ENCODE results near the gene U2SURP. TPM values are rescaled to one million over a fixed set of nuclear protein-coding genes. Genes with fewer than 3 reads are reported as not detected.
"Not testable (repeated sequence)": the region's sequence is repeated elsewhere in the genome, so short reads cannot be mapped to it uniquely, and the experiment has no call there.

U2SURP gene
- total and polyA plus RNA-seq, 4 donors, result 12.3 to 102 (median 62.0) TPM

- intact Hi-C loops (cut with DNase I), result loop anchor here in 1 of 2 donors (2.0 kb wide), 1 partner anchor 158 kb away; no protein-coding TSS in a partner anchor
- ATAC-seq (ENCODE audit: low FRiP score), result no peak
- H3K4me1 ChIP-seq (ENCODE audit: control insufficient read depth in 1 of 2, insufficient read depth in 2 of 2, low read length in 2 of 2), result no peaks in the 10 kb centered on the region
- WGBS, 2 donors, result 47 to 54% methylated on average over 5 of the region's 5 CpGs
- H3K4me3 ChIP-seq (ENCODE audit: low read length in 2 of 2), result no peak overlapping the region
- H3K36me3 ChIP-seq (ENCODE audit: control insufficient read depth in 1 of 2, insufficient read depth in 2 of 2, low read length in 1 of 2), result no peaks in the 10 kb centered on the region
- H3K27me3 ChIP-seq (ENCODE audit: control insufficient read depth in 1 of 2, insufficient read depth in 2 of 2, low read length in 1 of 2), result no peaks in the 10 kb centered on the region
- no peak for DNase-seq
- no peak overlapping the region for H3K27ac ChIP-seq (ENCODE audit: low read depth in 1 of 2, low read length in 2 of 2)
- no peaks in the 10 kb centered on the region for H3K9me3 ChIP-seq (ENCODE audit: control insufficient read depth, low read length)
Measured at GRCh38 chr3:142987080-142987700, 14.2 kb upstream of the U2SURP start.

- Histone ChIP-seq H3K27me3 (ENCODE audit: control insufficient read depth in 1 of 2, insufficient read depth in 2 of 2, low read length in 1 of 2) (no peaks in the 10 kb centered on the region), H3K9me3 (ENCODE audit: control insufficient read depth, low read length) (no peaks in the 10 kb centered on the region), H3K27ac (ENCODE audit: low read depth in 1 of 2, low read length in 2 of 2) (no peak overlapping the region), H3K36me3 (ENCODE audit: control insufficient read depth in 1 of 2, insufficient read depth in 2 of 2, low read length in 1 of 2) (no peaks in the 10 kb centered on the region), H3K4me3 (ENCODE audit: low read length in 2 of 2) (no peak overlapping the region), H3K4me1 (ENCODE audit: control insufficient read depth in 1 of 2, insufficient read depth in 2 of 2, low read length in 2 of 2) (no peaks in the 10 kb centered on the region)
- DNase-seq (no peak), ATAC-seq (ENCODE audit: low FRiP score) (no peak)
- 23 to 28% methylated on average over 7 of the region's 7 CpGs for WGBS, 2 donors
- intact Hi-C loops (cut with DNase I), result loop anchor here in 1 of 2 donors (2.0 kb wide), 1 partner anchor 159 kb away; no protein-coding TSS in a partner anchor
Measured at GRCh38 chr3:142987707-142988106, 13.7 kb upstream of the U2SURP start.

GRCh38 chr3:142988221-142988620, 13.1 kb upstream of the U2SURP start:
- H3K27me3 ChIP-seq (ENCODE audit: control insufficient read depth in 1 of 2, insufficient read depth in 2 of 2, low read length in 1 of 2); DNase-seq; H3K4me3 ChIP-seq (ENCODE audit: low read length in 2 of 2); ATAC-seq (ENCODE audit: low FRiP score); intact Hi-C loops (cut with DNase I); H3K27ac ChIP-seq (ENCODE audit: low read depth in 1 of 2, low read length in 2 of 2); H3K4me1 ChIP-seq (ENCODE audit: control insufficient read depth in 1 of 2, insufficient read depth in 2 of 2, low read length in 2 of 2); H3K36me3 ChIP-seq (ENCODE audit: control insufficient read depth in 1 of 2, insufficient read depth in 2 of 2, low read length in 1 of 2); H3K9me3 ChIP-seq (ENCODE audit: control insufficient read depth, low read length): not testable (repeated sequence)
- 80 to 85% methylated on average over 2 of the region's 2 CpGs for WGBS, 2 donors

GRCh38 chr3:142988826-142989225, 12.5 kb upstream of the U2SURP start:
- intact Hi-C loops (cut with DNase I), result not testable (repeated sequence)

GRCh38 chr3:142990721-142991120, 10.6 kb upstream of the U2SURP start:
- Histone ChIP-seq H3K9me3 (ENCODE audit: control insufficient read depth, low read length) (no peaks in the 10 kb centered on the region), H3K4me3 (ENCODE audit: low read length in 2 of 2) (no peak overlapping the region), H3K27me3 (ENCODE audit: control insufficient read depth in 1 of 2, insufficient read depth in 2 of 2, low read length in 1 of 2) (no peaks in the 10 kb centered on the region), H3K36me3 (ENCODE audit: control insufficient read depth in 1 of 2, insufficient read depth in 2 of 2, low read length in 1 of 2) (no peaks in the 10 kb centered on the region), H3K27ac (ENCODE audit: low read depth in 1 of 2, low read length in 2 of 2) (no peak overlapping the region), H3K4me1 (ENCODE audit: control insufficient read depth in 1 of 2, insufficient read depth in 2 of 2, low read length in 2 of 2) (no peaks in the 10 kb centered on the region)
- intact Hi-C loops (cut with DNase I), result loop anchor here (10.0 kb wide), 2 partner anchors 256 to 266 kb away; partner anchors contain the start of gene TRPC1 (in 1 of the 2)
- DNase-seq (no peak), ATAC-seq (ENCODE audit: low FRiP score) (no peak)
- WGBS, 2 donors, result 67 to 80% methylated on average over 5 of the region's 5 CpGs

More at GRCh38 chr3:142988826-142989225, 12.5 kb upstream of the U2SURP start:
- not testable (repeated sequence) for H3K4me3 ChIP-seq (ENCODE audit: low read length in 2 of 2); H3K27me3 ChIP-seq (ENCODE audit: control insufficient read depth in 1 of 2, insufficient read depth in 2 of 2, low read length in 1 of 2); ATAC-seq (ENCODE audit: low FRiP score); H3K36me3 ChIP-seq (ENCODE audit: control insufficient read depth in 1 of 2, insufficient read depth in 2 of 2, low read length in 1 of 2); H3K9me3 ChIP-seq (ENCODE audit: control insufficient read depth, low read length); H3K4me1 ChIP-seq (ENCODE audit: control insufficient read depth in 1 of 2, insufficient read depth in 2 of 2, low read length in 2 of 2); DNase-seq; H3K27ac ChIP-seq (ENCODE audit: low read depth in 1 of 2, low read length in 2 of 2)
- 100% methylated on average over 2 of the region's 3 CpGs; no CpG with 5 or more reads in 1 of the 2 donors for WGBS, 2 donors

GRCh38 chr3:142992323-142992722, 9.0 kb upstream of the U2SURP start:
- Histone ChIP-seq H3K27ac (ENCODE audit: low read depth in 1 of 2, low read length in 2 of 2) (no peak overlapping the region), H3K9me3 (ENCODE audit: control insufficient read depth, low read length) (no peaks in the 10 kb centered on the region), H3K4me3 (ENCODE audit: low read length in 2 of 2) (no peak overlapping the region), H3K27me3 (ENCODE audit: control insufficient read depth in 1 of 2, insufficient read depth in 2 of 2, low read length in 1 of 2) (no peaks in the 10 kb centered on the region), H3K36me3 (ENCODE audit: control insufficient read depth in 1 of 2, insufficient read depth in 2 of 2, low read length in 1 of 2) (no peaks in the 10 kb centered on the region), H3K4me1 (ENCODE audit: control insufficient read depth in 1 of 2, insufficient read depth in 2 of 2, low read length in 2 of 2) (no peaks in the 10 kb centered on the region)
- intact Hi-C loops (cut with DNase I), result loop anchor here (2.0 to 10.0 kb wide), 3 partner anchors 164 to 268 kb away; partner anchors contain the start of gene TRPC1 (in 1 of the 2)
- no peak for ATAC-seq (ENCODE audit: low FRiP score)
- 76 to 83% methylated on average over 7 of the region's 7 CpGs for WGBS, 2 donors
- no peak for DNase-seq

GRCh38 chr3:142993958-142994442, 7.4 kb upstream of the U2SURP start:
- ATAC-seq (ENCODE audit: low FRiP score), result peak; percentile 59
- Histone ChIP-seq H3K4me3 (ENCODE audit: low read length in 2 of 2) (no peak overlapping the region), H3K27me3 (ENCODE audit: control insufficient read depth in 1 of 2, insufficient read depth in 2 of 2, low read length in 1 of 2) (no peaks in the 10 kb centered on the region), H3K4me1 (ENCODE audit: control insufficient read depth in 1 of 2, insufficient read depth in 2 of 2, low read length in 2 of 2) (no peaks in the 10 kb centered on the region), H3K36me3 (ENCODE audit: control insufficient read depth in 1 of 2, insufficient read depth in 2 of 2, low read length in 1 of 2) (no peaks in the 10 kb centered on the region), H3K9me3 (ENCODE audit: control insufficient read depth, low read length) (no peaks in the 10 kb centered on the region), H3K27ac (ENCODE audit: low read depth in 1 of 2, low read length in 2 of 2) (no peak overlapping the region)
- WGBS, 2 donors, result 13 to 14% methylated on average over 4 of the region's 4 CpGs
- intact Hi-C loops (cut with DNase I), result loop anchor here (2.0 to 10.0 kb wide), 4 partner anchors 165 to 407 kb away; partner anchors contain the start of gene TRPC1 (in 1 of the 2)
- DNase-seq, result peak; percentile 67 to 80

GRCh38 chr3:142997330-142997729, 4.0 kb upstream of the U2SURP start:
- DNase-seq (no peak), ATAC-seq (ENCODE audit: low FRiP score) (no peak)
- intact Hi-C loops (cut with DNase I), result loop anchor here (2.0 to 10.0 kb wide), 4 partner anchors 263 to 410 kb away; partner anchors contain the start of gene TRPC1 (in 1 of the 2)
- H3K4me3 ChIP-seq (ENCODE audit: low read length in 2 of 2), result no peak overlapping the region
- H3K27ac ChIP-seq (ENCODE audit: low read depth in 1 of 2, low read length in 2 of 2), result no peak overlapping the region
- no peaks in the 10 kb centered on the region for H3K36me3 ChIP-seq (ENCODE audit: control insufficient read depth in 1 of 2, insufficient read depth in 2 of 2, low read length in 1 of 2)
- H3K4me1 ChIP-seq (ENCODE audit: control insufficient read depth in 1 of 2, insufficient read depth in 2 of 2, low read length in 2 of 2), result no peaks in the 10 kb centered on the region
- no peaks in the 10 kb centered on the region for H3K27me3 ChIP-seq (ENCODE audit: control insufficient read depth in 1 of 2, insufficient read depth in 2 of 2, low read length in 1 of 2)
- H3K9me3 ChIP-seq (ENCODE audit: control insufficient read depth, low read length), result no peaks in the 10 kb centered on the region
- 32 to 33% methylated on average over 2 of the region's 2 CpGs for WGBS, 2 donors

GRCh38 chr3:142998439-142998838, 2.9 kb upstream of the U2SURP start:
- Histone ChIP-seq H3K4me3 (ENCODE audit: low read length in 2 of 2) (no peak overlapping the region), H3K27me3 (ENCODE audit: control insufficient read depth in 1 of 2, insufficient read depth in 2 of 2, low read length in 1 of 2) (no peaks in the 10 kb centered on the region), H3K9me3 (ENCODE audit: control insufficient read depth, low read length) (no peaks in the 10 kb centered on the region), H3K27ac (ENCODE audit: low read depth in 1 of 2, low read length in 2 of 2) (no peak overlapping the region), H3K36me3 (ENCODE audit: control insufficient read depth in 1 of 2, insufficient read depth in 2 of 2, low read length in 1 of 2) (no peaks in the 10 kb centered on the region), H3K4me1 (ENCODE audit: control insufficient read depth in 1 of 2, insufficient read depth in 2 of 2, low read length in 2 of 2) (no peaks in the 10 kb centered on the region)
- DNase-seq (no peak), ATAC-seq (ENCODE audit: low FRiP score) (no peak)
- intact Hi-C loops (cut with DNase I), result loop anchor here (5.0 to 10.0 kb wide), 3 partner anchors 264 to 411 kb away; partner anchors contain the start of gene TRPC1 (in 1 of the 2)
- WGBS, 2 donors, result 73 to 74% methylated on average over 3 of the region's 3 CpGs

Data from aorta (tissue), 5 donors.